IMR-90 (cell line): Measurements from ENCODE around the gene N4BP2. TPM values are rescaled to one million over a fixed set of nuclear protein-coding genes. Genes with fewer than 3 reads are reported as not detected.

Experiments
- ATAC-seq: fragments of 200-7000 bp; cut with Tn5 transposase; 2 replicates; pipeline ENCODE4 v1.9.1; 2020; ENCODE audit warnings: low read depth, mild to moderate bottlenecking, moderate library complexity
- BruUV-seq: library from RNA; stranded (reverse); fragments of 400-500 nt; replicated peaks from 2 replicates; lab custom pipeline; 2021; lab: Mats Ljungman, UMichigan
- CTCF ChIA-PET: fragments of 300-600 bp; formaldehyde crosslinking; extraction: SDS; loops from one replicate; lab custom pipeline; 2021; ENCODE audit warnings: antibody characterized with exemption; lab: Yijun Ruan, JAX
- POLR2A ChIA-PET: fragments of 300-600 bp; sonication (Branson Sonifier 250); formaldehyde crosslinking; loops from one replicate; lab custom pipeline; 2022; ENCODE audit warnings: antibody characterized with exemption; ENCODE audit not compliant: unreplicated experiment; lab: Charles Lee
- DNase-seq: peaks from one replicate; pipeline ENCODE4 v3.0.0; 2013
- H2AFZ ChIP-seq: replicated peaks from 2 replicates; pipeline ENCODE3; 2013; ENCODE audit warnings: low read length, mild to moderate bottlenecking; ENCODE audit not compliant: poor library complexity
- H2AK5ac ChIP-seq: 2 replicates; pipeline ENCODE4 v1.6.1; 2013; ENCODE audit warnings: low read depth, low read length, inconsistent platforms
- H2AK9ac ChIP-seq: replicated peaks from 2 replicates; pipeline ENCODE3; 2013; ENCODE audit warnings: mild to moderate bottlenecking, low read depth, low read length, moderate library complexity; ENCODE audit not compliant: poor library complexity
- H2BK120ac ChIP-seq: 2 replicates; pipeline ENCODE4 v1.6.1; 2013; ENCODE audit warnings: low read depth, low read length, inconsistent platforms
- H2BK15ac ChIP-seq: 3 replicates; pipeline ENCODE4 v1.6.1; 2013; ENCODE audit warnings: low read depth, low read length, inconsistent platforms
- H2BK20ac ChIP-seq: 2 replicates; pipeline ENCODE4 v1.6.1; 2013; ENCODE audit warnings: low read depth, mild to moderate bottlenecking, inconsistent platforms, low read length, moderate library complexity
- H2BK5ac ChIP-seq: 2 replicates; pipeline ENCODE4 v1.6.1; 2013; ENCODE audit warnings: mild to moderate bottlenecking, low read depth, low read length, inconsistent platforms; ENCODE audit not compliant: poor library complexity, severe bottlenecking
- H3K14ac ChIP-seq: replicated peaks from 2 replicates; pipeline ENCODE4 v1.6.1; 2013; ENCODE audit warnings: low read depth, low read length, inconsistent platforms
- H3K18ac ChIP-seq: 2 replicates; pipeline ENCODE4 v1.6.1; 2013; ENCODE audit warnings: low read depth, low read length, control low read depth
- H3K23ac ChIP-seq: 2 replicates; pipeline ENCODE4 v1.6.1; 2013; ENCODE audit warnings: low read depth, low read length, inconsistent platforms
- H3K27ac ChIP-seq: 2 replicates; pipeline ENCODE4 v1.5.1; 2013; ENCODE audit warnings: mild to moderate bottlenecking, control low read depth, low read length; ENCODE audit not compliant: insufficient read depth
- H3K27me3 ChIP-seq: 2 replicates; pipeline ENCODE4 v1.6.1; 2013; ENCODE audit warnings: low read length; ENCODE audit not compliant: control insufficient read depth, insufficient read depth
- H3K36me3 ChIP-seq: 2 replicates; pipeline ENCODE4 v1.6.1; 2013; ENCODE audit warnings: low read length, mixed read lengths; ENCODE audit not compliant: control insufficient read depth, insufficient read depth
- H3K4ac ChIP-seq: 2 replicates; pipeline ENCODE4 v1.6.1; 2013; ENCODE audit warnings: low read depth, low read length, inconsistent platforms
- H3K4me1 ChIP-seq: 2 replicates; pipeline ENCODE4 v1.6.1; 2013; ENCODE audit warnings: low read length, mixed read lengths; ENCODE audit not compliant: control insufficient read depth, insufficient read depth
- H3K4me2 ChIP-seq: 2 replicates; pipeline ENCODE4 v1.6.1; 2013; ENCODE audit warnings: low read depth, mild to moderate bottlenecking, control low read depth, low read length, moderate library complexity
- H3K4me3 ChIP-seq: 2 replicates; pipeline ENCODE4 v1.5.1; 2013; ENCODE audit warnings: low read depth, mild to moderate bottlenecking, control low read depth, low read length, moderate library complexity; ENCODE audit not compliant: insufficient read depth
- H3K56ac ChIP-seq: 2 replicates; pipeline ENCODE4 v1.6.1; 2013; ENCODE audit warnings: low read length, inconsistent platforms; ENCODE audit not compliant: insufficient read depth; ENCODE audit errors: extremely low read depth
- H3K79me1 ChIP-seq, 2 experiments: 2 replicates each; pipeline ENCODE4 v1.6.1; 2013; ENCODE audit warnings: low read length in 2 of 2, inconsistent platforms in 1 of 2, low read depth in 1 of 2
- H3K9ac ChIP-seq: 2 replicates; pipeline ENCODE4 v1.6.1; 2013; ENCODE audit warnings: low read depth, low read length, control low read depth
- H3K9me1 ChIP-seq: 2 replicates; pipeline ENCODE4 v1.6.1; 2013; ENCODE audit warnings: low read length, inconsistent platforms; ENCODE audit not compliant: insufficient read depth
- H3K9me3 ChIP-seq: 2 replicates; pipeline ENCODE4 v1.6.1; 2013; ENCODE audit warnings: low read length; ENCODE audit not compliant: control insufficient read depth, insufficient read depth
- H4K20me1 ChIP-seq: 2 replicates; pipeline ENCODE4 v1.6.1; 2013; ENCODE audit warnings: low read length, inconsistent platforms; ENCODE audit not compliant: insufficient read depth
- H4K5ac ChIP-seq: 2 replicates; pipeline ENCODE4 v1.6.1; 2013; ENCODE audit warnings: mild to moderate bottlenecking, low read depth, low read length, control low read depth
- H4K8ac ChIP-seq, 2 experiments: 2 replicates each; pipeline ENCODE4 v1.6.1; 2013; ENCODE audit warnings: low read depth in 2 of 2, low read length in 2 of 2, control low read depth in 1 of 2, inconsistent platforms in 1 of 2
- H4K91ac ChIP-seq: 2 replicates; pipeline ENCODE4 v1.6.1; 2013; ENCODE audit warnings: low read depth, low read length, inconsistent platforms; ENCODE audit not compliant: insufficient read depth
- FOS ChIP-seq: fragments of 150-350 bp; IDR thresholded peaks from 2 replicates; pipeline ENCODE4 v1.6.1; 2016; ENCODE audit warnings: low read depth, low read length
- MAFK ChIP-seq: IDR thresholded peaks from 2 replicates; pipeline ENCODE4 v1.6.1; 2012; ENCODE audit warnings: low read depth, low read length, improper control_type of control experiment
- WGBS, 2 experiments: methylation state at CpG; one replicate each; pipeline versions ENCODE4 v1.1.5 to v1.1.7; 2013; ENCODE audit warnings: missing lambda C conversion rate in 2 of 2; ENCODE audit not compliant: insufficient read length in 1 of 2; ENCODE audit errors: extremely low coverage in 2 of 2; 5-methylcytosine and 5-hydroxymethylcytosine counted together
- dilution Hi-C: fragments of 300-500 bp; cut with HindIII; formaldehyde crosslinking; loops from one replicate; pipeline ENCODE4 v1.14.3; 2018; ENCODE audit warnings: low sequenced_read_pairs; ENCODE audit not compliant: unreplicated experiment
- in situ Hi-C: fragments of 300-500 bp; cut with MboI; formaldehyde crosslinking; loops from 3 replicates; pipeline ENCODE4 v1.14.3; 2019; ENCODE audit warnings: low sequenced_read_pairs, inconsistent platforms, mixed read lengths
- intact Hi-C: fragments of 100-400 bp; cut with micrococcal nuclease; formaldehyde crosslinking; loops from 2 replicates; pipeline ENCODE4 v1.10.0; 2022
- polyA plus RNA-seq, 3 experiments: library from polyadenylated mRNA; depleted of rRNA; stranded (reverse); fragments of >200 nt; gene quantifications; 2 replicates each; pipeline ENCODE4 v1.2.3, GENCODE V29; 2012; ENCODE audit warnings: low replicate concordance in 1 of 3
- total RNA-seq: library from RNA; depleted of rRNA; stranded (reverse); fragments of >200 nt; gene quantifications from 2 replicates; pipeline ENCODE4 v1.2.3, GENCODE V29; 2012

The N4BP2 gene
- total and polyA plus RNA-seq, 2 of the 4 experiments (the other 2 are of a cell fraction), result 0.84 to 2.2 TPM

- ATAC-seq, result no peak
- Histone ChIP-seq H3K4me1 (no peaks in the 10 kb centered on the region), H3K27ac (no peak overlapping the region), H3K27me3 (no peaks in the 10 kb centered on the region), H4K20me1 (no peaks in the 10 kb centered on the region), H2BK5ac (no peak overlapping the region), H3K14ac (no peak overlapping the region), H4K5ac (no peak overlapping the region), H3K79me1 (no peaks in the 10 kb centered on the region), H4K8ac (no peak overlapping the region), H2BK120ac (no peak overlapping the region), H3K9me3 (no peaks in the 10 kb centered on the region), H3K9me1 (no peaks in the 10 kb centered on the region), H3K9ac (no peak overlapping the region), H3K23ac (no peak overlapping the region), H3K18ac (no peak overlapping the region), H3K4me3 (no peak overlapping the region), H2AFZ (no peak overlapping the region), H2AK9ac (no peak overlapping the region), H3K56ac (no peak overlapping the region), H3K4me2 (no peak overlapping the region), H3K36me3 (no peaks in the 10 kb centered on the region), H2BK15ac (no peak overlapping the region), H2AK5ac (no peak overlapping the region), H2BK20ac (no peak overlapping the region), H4K91ac (no peak overlapping the region), H3K4ac (no peak overlapping the region)
- intact Hi-C loops, result loop anchor here (1.0 to 5.0 kb wide), 3 partner anchors 158 to 581 kb away; no protein-coding TSS in a partner anchor
- ChIA-PET POLR2A (no interaction called here), CTCF (interaction anchor here (1.5 kb wide), 1 partner anchor 167 kb away, joined by 3 read pairs; no protein-coding TSS in a partner anchor)
- DNase-seq, result peak; percentile 2
- dilution Hi-C loops, result no loop called here
- no TSS peak for BruUV-seq
- no peak for TF ChIP-seq FOS
- TF ChIP-seq MAFK, result no peak
- in situ Hi-C loops, result no loop called here
- WGBS, 2 experiments, result no CpG with 5 or more reads among the region's 3 CpGs
Measured at GRCh38 chr4:40150932-40151331, 94.3 kb downstream of the N4BP2 start.
